GM10248 (cell line): ENCODE results near the gene ARPIN.

Experiments
- CTCF ChIA-PET: fragments of 300-600 bp; sonication (Branson Sonifier 250); formaldehyde crosslinking; extraction: SDS; loops from one replicate; lab custom pipeline; 2021; ENCODE audit warnings: antibody characterized with exemption; lab: Yijun Ruan, JAX
- POLR2A ChIA-PET: fragments of 350-650 bp; sonication (Branson Sonifier 250); formaldehyde crosslinking; extraction: SDS; loops from one replicate; lab custom pipeline; 2020; ENCODE audit warnings: antibody characterized with exemption; lab: Yijun Ruan, JAX
- DNase-seq: peaks from one replicate; pipeline ENCODE4 v3.0.0; 2012; ENCODE audit errors: extremely low spot score
- CTCF ChIP-seq: IDR thresholded peaks from 2 replicates; pipeline ENCODE4 v1.5.1; 2012; ENCODE audit warnings: mild to moderate bottlenecking, low read depth; ENCODE audit errors: extremely low read depth, missing control alignments, control extremely low read depth

The ARPIN gene

DNA sequence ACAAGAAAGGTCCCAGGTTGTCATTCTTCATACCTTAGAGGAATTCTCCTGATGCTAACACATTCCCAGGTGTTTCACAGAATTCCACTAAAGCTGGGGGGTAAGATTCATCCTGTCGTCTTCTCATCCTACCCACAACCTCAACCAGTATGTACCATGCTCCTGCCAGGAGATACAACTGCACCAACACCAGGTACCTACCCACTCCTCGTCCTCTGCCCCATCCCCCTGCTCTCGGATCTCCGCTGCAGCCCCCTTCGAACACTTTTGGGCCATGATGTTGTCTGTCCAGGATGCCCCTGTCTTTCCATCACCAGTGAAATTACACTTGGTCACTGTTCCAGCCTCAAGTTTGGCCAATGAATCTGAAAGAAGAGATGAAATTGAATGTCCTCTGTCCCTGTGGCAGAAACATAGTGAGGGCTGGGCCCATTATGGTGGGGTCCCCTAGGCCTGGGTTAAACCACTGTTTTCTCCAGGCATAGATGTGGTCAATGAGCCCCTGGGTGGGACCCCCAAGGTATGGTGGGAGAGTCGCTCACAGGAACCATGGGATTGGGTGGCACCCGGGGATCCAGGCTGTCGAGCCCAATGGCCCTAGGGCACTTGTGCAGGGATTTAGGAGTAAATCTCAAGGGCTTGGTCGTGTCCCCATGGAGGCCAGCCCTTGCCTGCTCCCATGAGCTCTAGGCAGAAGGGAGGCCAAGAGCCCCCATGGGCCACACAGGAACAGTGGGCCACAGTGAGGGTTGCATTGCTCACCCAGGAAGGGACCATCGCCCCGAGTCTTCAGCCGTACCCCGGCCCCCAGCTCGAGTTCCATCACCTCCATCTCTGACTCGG is 9.5 kb downstream of the ARPIN start:
- no peak for DNase-seq
- ChIA-PET CTCF (interaction anchor here (5.4 kb wide), 1 partner anchor 184 kb away, joined by 42 read pairs; no protein-coding TSS in a partner anchor), POLR2A (no interaction called here)
- no peak for TF ChIP-seq CTCF

DNA sequence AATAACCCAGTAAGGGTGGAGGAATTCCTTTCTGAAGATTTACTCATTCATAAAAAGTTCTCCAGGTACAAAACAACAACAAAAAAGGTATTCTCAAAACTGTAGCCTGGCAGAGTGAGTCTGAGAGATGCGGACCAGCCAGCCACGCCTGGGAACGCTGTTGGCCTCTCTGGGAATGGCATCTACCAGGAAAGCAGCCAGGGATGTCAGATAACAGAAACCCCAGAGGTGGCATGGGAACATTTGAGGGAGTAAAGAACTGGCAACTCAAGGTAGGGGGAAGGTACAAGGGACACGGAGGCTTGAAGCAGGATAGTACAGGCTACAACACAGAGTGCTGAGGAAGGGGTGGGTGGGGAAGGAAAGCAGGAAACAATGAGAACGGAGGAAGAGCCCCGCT is 11.9 kb downstream of the ARPIN start:
- CTCF ChIA-PET, result interaction anchor here (0.6 to 5.4 kb wide), 3 partner anchors 10 to 187 kb away, joined by 3 to 42 read pairs (median 6); no protein-coding TSS in a partner anchor
- no peak for DNase-seq
- POLR2A ChIA-PET, result no interaction called here
- no peak for TF ChIP-seq CTCF

DNA sequence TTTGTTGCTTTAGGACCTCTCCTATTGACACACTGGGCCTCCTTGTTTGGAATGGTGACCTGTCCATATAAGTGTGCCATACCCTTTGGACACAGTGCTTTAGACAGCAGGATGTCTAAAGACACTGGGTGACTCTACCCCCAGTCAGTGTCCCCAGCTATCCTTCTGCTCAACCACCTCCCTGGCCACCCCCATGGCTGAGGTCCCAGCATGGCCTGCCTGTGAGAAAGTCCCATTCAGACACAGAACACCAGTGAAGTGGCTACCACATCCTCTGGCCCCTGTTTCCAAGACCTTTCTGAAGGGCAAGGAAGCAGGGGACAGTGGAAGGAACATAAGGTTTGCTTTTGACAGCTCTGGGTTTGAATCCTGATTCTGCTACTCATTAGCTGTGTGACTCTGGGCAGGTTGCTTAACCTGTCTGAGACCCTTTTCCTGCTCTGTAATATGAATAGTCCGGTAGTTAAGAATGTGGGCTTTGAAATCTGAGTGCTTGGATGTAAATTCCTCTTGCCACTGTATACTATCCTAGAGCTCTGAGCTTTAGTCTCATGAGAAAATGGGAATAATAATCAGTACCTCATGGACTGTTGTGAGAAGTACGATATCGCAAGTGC is 12.7 kb downstream of the ARPIN start:
- ChIA-PET POLR2A (no interaction called here), CTCF (interaction anchor here (0.7 to 5.4 kb wide), 11 partner anchors 11 to 199 kb away, joined by 3 to 42 read pairs (median 5); no protein-coding TSS in a partner anchor)
- no peak for TF ChIP-seq CTCF

DNA sequence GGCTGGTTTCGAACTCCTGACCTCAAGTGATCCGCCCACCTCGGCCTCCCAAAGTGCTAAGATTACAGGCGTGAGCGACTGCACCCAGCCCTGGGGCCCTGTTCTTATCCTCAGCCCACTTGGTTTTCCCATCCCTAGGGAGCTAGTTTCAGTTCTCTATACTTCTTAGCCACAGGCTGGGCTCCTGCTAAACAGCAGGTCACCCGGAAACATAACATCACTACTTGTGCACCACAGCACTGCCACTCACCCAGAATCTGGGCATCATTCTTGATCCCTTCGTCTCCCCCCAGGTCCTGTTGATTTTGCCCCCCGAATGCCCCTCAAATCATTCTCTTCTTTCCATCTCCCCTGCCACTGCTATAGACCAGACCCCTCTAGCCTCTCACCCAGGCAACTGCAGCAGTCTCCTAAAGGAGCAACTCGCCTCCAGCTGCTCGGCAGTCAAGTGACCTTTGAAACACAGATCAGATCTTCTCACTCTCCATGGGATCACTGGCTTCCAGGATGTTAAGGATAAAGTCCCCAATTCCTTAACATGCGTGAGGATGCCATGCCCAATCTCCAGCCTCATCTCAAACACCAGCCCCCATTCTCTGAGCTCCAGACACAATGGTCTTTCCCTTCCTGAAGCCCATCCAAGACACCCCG is 13.3 kb downstream of the ARPIN start:
- no peak for DNase-seq
- no peak for TF ChIP-seq CTCF
- ChIA-PET POLR2A (no interaction called here), CTCF (interaction anchor here (0.7 to 5.4 kb wide), 13 partner anchors 12 to 200 kb away, joined by 3 to 42 read pairs (median 5); no protein-coding TSS in a partner anchor)

More for the DNA sequence above, 12.7 kb downstream of the ARPIN start:
- DNase-seq, result no peak

GRCh38 chr15:89898614-89899294 is 14.0 kb downstream of the ARPIN start:
- ChIA-PET POLR2A (no interaction called here), CTCF (interaction anchor here (0.6 to 5.4 kb wide), 25 partner anchors 8 to 245 kb away, joined by 3 to 42 read pairs (median 4); partner anchors contain the start of gene IDH2)
- peak; percentile 59 for TF ChIP-seq CTCF
- peak; percentile 78 for DNase-seq
